Body of pancreas (tissue), 4 donors: ENCODE results near the gene CST4. TPM values are rescaled to one million over a fixed set of nuclear protein-coding genes. Genes with fewer than 3 reads are reported as not detected.
"Not testable (repeated sequence)": the region's sequence is repeated elsewhere in the genome, so short reads cannot be mapped to it uniquely, and the experiment has no call there.

Source experiments
- ATAC-seq: fragments of 150-250 bp; one replicate; pipeline ENCODE4 v1.9.1; 2016
- DNase-seq, 4 donors: peaks; one replicate each; pipeline ENCODE4 v3.0.0-alpha.2; 2019
- H3K27ac ChIP-seq, 4 donors: fragments of 200-600 bp; sonication (generic); 1 replicate in 3 of 4; 2 replicates in 1 of 4; pipeline versions ENCODE4 v1.5.1 to v1.6.1; 2016 to 2019; ENCODE audit warnings: mild to moderate bottlenecking in 1 of 4, mixed read lengths in 1 of 4, moderate library complexity in 1 of 4
- H3K27me3 ChIP-seq, 2 donors: fragments of 200-600 bp; sonication (generic); one replicate each; pipeline ENCODE4 v1.6.0; 2016; ENCODE audit warnings: mild to moderate bottlenecking in 1 of 2
- H3K36me3 ChIP-seq, 2 donors: fragments of 200-600 bp; sonication (generic); replicated peaks in 1 of 2; 2 replicates each; pipeline ENCODE4 v1.5.1; 2016; ENCODE audit warnings: low read depth in 2 of 2; ENCODE audit not compliant: insufficient read depth in 1 of 2
- H3K4me1 ChIP-seq: fragments of 200-600 bp; sonication (generic); one replicate; pipeline ENCODE4 v1.6.0; 2016
- H3K4me3 ChIP-seq, 2 donors: fragments of 200-600 bp; sonication (generic); 1 replicate in 1 of 2; 2 replicates in 1 of 2; pipeline ENCODE4 v1.5.1; 2016 to 2019
- H3K9me3 ChIP-seq, 3 donors: fragments of 200-600 bp; sonication (generic); 1 replicate in 2 of 3; 2 replicates in 1 of 3; pipeline ENCODE4 v1.5.1; 2016
- CTCF ChIP-seq, 7 experiments: fragments of 450-650 bp in 4 of 7; fragments of 200-600 bp in 3 of 7; sonication (generic) in 3 of 7; IDR thresholded peaks; one replicate each; pipeline ENCODE4 v1.5.1; 2016 to 2019; ENCODE audit warnings: antibody characterized with exemption in 7 of 7
- POLR2A ChIP-seq, 3 donors: fragments of 450-650 bp; IDR thresholded peaks; one replicate each; pipeline ENCODE4 v1.6.1; 2016; ENCODE audit warnings: antibody characterized with exemption in 3 of 3, mild to moderate bottlenecking in 2 of 3
- whole genome bisulfite sequencing, 2 donors: methylation state at CpG; one replicate each; pipeline ENCODE4 v1.1.5; 2017; 5-methylcytosine and 5-hydroxymethylcytosine counted together
- intact Hi-C: fragments of 100-400 bp; cut with DNase I; formaldehyde crosslinking; loops from one replicate; pipeline ENCODE4 v1.15.1; 2023
- total RNA-seq, 2 donors: library from RNA; depleted of rRNA; stranded (reverse); fragments of >200 nt; gene quantifications; one replicate each; pipeline ENCODE4 v1.1.0, GENCODE V29; 2016

CST4 gene
- total RNA-seq, 2 donors from 2014 or later: not detected

GRCh38 chr20:23705895-23706294 is 17.1 kb upstream of the CST4 start:
- no peak for ATAC-seq
- TF ChIP-seq CTCF (IDR thresholded peaks at IDR 0.05) (no peak), POLR2A (IDR thresholded peaks at IDR 0.05) (no peak)

GRCh38 chr20:23702021-23702420 is 13.2 kb upstream of the CST4 start:
- Histone ChIP-seq H3K9me3 (no peaks in the 10 kb centered on the region), H3K27me3 (no peaks in the 10 kb centered on the region), H3K4me3 (no peak overlapping the region), H3K4me1 (no peaks in the 10 kb centered on the region), H3K27ac (no peak overlapping the region), H3K36me3 (no peaks in the 10 kb centered on the region)
- DNase-seq (no peak), ATAC-seq (no peak)
- 53 to 55% methylated on average over 4 of the region's 4 CpGs for WGBS, 2 donors
- no peak for TF ChIP-seq POLR2A (IDR thresholded peaks at IDR 0.05)
- TF ChIP-seq CTCF (IDR thresholded peaks at IDR 0.05): no peak
- intact Hi-C loops: no loop called here

More at GRCh38 chr20:23705895-23706294, 17.1 kb upstream of the CST4 start:
- intact Hi-C loops: no loop called here
- WGBS, 2 donors: 72 to 79% methylated on average over 1 of the region's 1 CpG
- H3K27me3 ChIP-seq: no peaks in the 10 kb centered on the region
- no peaks in the 10 kb centered on the region for H3K4me1 ChIP-seq
- no peaks in the 10 kb centered on the region for H3K36me3 ChIP-seq
- no peaks in the 10 kb centered on the region for H3K9me3 ChIP-seq
- DNase-seq: no peak
- no peak overlapping the region for H3K4me3 ChIP-seq
- no peak overlapping the region for H3K27ac ChIP-seq

GRCh38 chr20:23700931-23701330 is 12.1 kb upstream of the CST4 start:
- no peaks in the 10 kb centered on the region for H3K27me3 ChIP-seq
- TF ChIP-seq POLR2A (IDR thresholded peaks at IDR 0.05): no peak
- TF ChIP-seq CTCF (IDR thresholded peaks at IDR 0.05): no peak
- intact Hi-C loops: no loop called here
- H3K36me3 ChIP-seq: no peaks in the 10 kb centered on the region
- DNase-seq (no peak), ATAC-seq (no peak)
- H3K4me1 ChIP-seq: no peaks in the 10 kb centered on the region
- H3K9me3 ChIP-seq: no peaks in the 10 kb centered on the region
- no peak overlapping the region for H3K4me3 ChIP-seq
- H3K27ac ChIP-seq: no peak overlapping the region
- WGBS, 2 donors: 64 to 72% methylated on average over 2 to 3 of the region's 3 CpGs

GRCh38 chr20:23697947-23698346 is 9.1 kb upstream of the CST4 start:
- Histone ChIP-seq H3K27ac (no peak overlapping the region), H3K4me3 (no peak overlapping the region), H3K9me3 (no peaks in the 10 kb centered on the region), H3K36me3 (no peaks in the 10 kb centered on the region), H3K4me1 (no peaks in the 10 kb centered on the region), H3K27me3 (no peaks in the 10 kb centered on the region)
- TF ChIP-seq POLR2A (IDR thresholded peaks at IDR 0.05) (no peak), CTCF (IDR thresholded peaks at IDR 0.05) (no peak)
- no peak for DNase-seq
- intact Hi-C loops: no loop called here
- no peak for ATAC-seq
- 20 to 43% methylated on average over 1 of the region's 1 CpG for WGBS, 2 donors

- DNase-seq, H3K4me3 ChIP-seq, H3K27ac ChIP-seq, intact Hi-C loops, H3K27me3 ChIP-seq, H3K4me1 ChIP-seq, H3K9me3 ChIP-seq, ATAC-seq, H3K36me3 ChIP-seq: not testable (repeated sequence)
Observed at GRCh38 chr20:23695068-23695395, 6.2 kb upstream of the CST4 start.

GRCh38 chr20:23694178-23695067 is 5.6 kb upstream of the CST4 start:
- 51 to 63% methylated on average over 10 to 12 of the region's 12 CpGs for WGBS, 2 donors
- H3K4me1 ChIP-seq, H3K27me3 ChIP-seq, H3K27ac ChIP-seq, H3K36me3 ChIP-seq, DNase-seq, ATAC-seq, H3K9me3 ChIP-seq, H3K4me3 ChIP-seq, intact Hi-C loops: not testable (repeated sequence)

GRCh38 chr20:23692725-23693619 is 4.1 kb upstream of the CST4 start:
- H3K9me3 ChIP-seq, ATAC-seq, H3K4me3 ChIP-seq, H3K36me3 ChIP-seq, intact Hi-C loops, H3K27me3 ChIP-seq, H3K4me1 ChIP-seq, H3K27ac ChIP-seq: not testable (repeated sequence)
- peak in 1 of 4 donors; percentile 12 for DNase-seq
- 55 to 63% methylated on average over 9 to 10 of the region's 10 CpGs for WGBS, 2 donors
